ENCODE data around the gene GM2A. TPM values are rescaled to one million over a fixed set of nuclear protein-coding genes. Genes with fewer than 3 reads are reported as not detected.

Gene GM2A
- total and polyA plus RNA-seq, 3 donors from 2014 or later: 29.8 to 54.4 (median 38.0) TPM

DNA sequence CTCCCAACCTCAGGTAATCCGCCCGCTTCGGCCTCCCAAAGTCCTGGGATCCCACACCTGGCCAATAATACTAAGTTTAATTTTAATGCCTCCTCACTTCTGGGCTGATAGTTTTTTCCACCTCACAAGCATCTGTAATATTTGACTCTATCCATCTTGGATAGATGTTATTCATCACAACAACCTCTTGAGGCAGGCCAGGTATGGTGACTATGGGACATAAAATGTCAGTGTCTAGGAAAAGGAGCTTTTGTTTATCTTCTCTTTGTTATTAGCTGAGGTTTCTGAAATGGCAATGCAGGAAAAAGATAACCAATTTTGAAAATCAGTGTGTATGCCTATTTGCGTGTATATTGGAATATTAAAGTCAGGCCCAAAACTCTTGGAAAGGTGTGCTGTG is 27.9 kb upstream of the GM2A start:
- intact Hi-C loops (cut with DNase I; ENCODE audit: low total_unique reads): no loop called here
- peaks cover 5% of the 10 kb centered on the region for H3K4me1 ChIP-seq
- 91% methylated on average over 4 of the region's 4 CpGs for WGBS, 2 donors
- no peak for TF ChIP-seq POLR2A (IDR thresholded peaks at IDR 0.05)
- TF ChIP-seq CTCF (IDR thresholded peaks at IDR 0.05): no peak
- no peak overlapping the region for H3K27ac ChIP-seq
- H3K9me3 ChIP-seq: no peaks in the 10 kb centered on the region
- no peaks in the 10 kb centered on the region for H3K36me3 ChIP-seq (ENCODE audit: low read depth, missing control alignments)
- H3K4me3 ChIP-seq: no peak overlapping the region
- no peaks in the 10 kb centered on the region for H3K27me3 ChIP-seq
- DNase-seq: no peak

GRCh38 chr5:151225475-151225874 is 27.5 kb upstream of the GM2A start:
- no peak overlapping the region for H3K27ac ChIP-seq
- TF ChIP-seq POLR2A (IDR thresholded peaks at IDR 0.05) (no peak), CTCF (IDR thresholded peaks at IDR 0.05) (no peak)
- DNase-seq: no peak
- H3K9me3 ChIP-seq: no peaks in the 10 kb centered on the region
- intact Hi-C loops (cut with DNase I; ENCODE audit: low total_unique reads): no loop called here
- H3K27me3 ChIP-seq: no peaks in the 10 kb centered on the region
- no peak overlapping the region for H3K4me3 ChIP-seq
- no peaks in the 10 kb centered on the region for H3K36me3 ChIP-seq (ENCODE audit: low read depth, missing control alignments)
- peaks cover 5% of the 10 kb centered on the region for H3K4me1 ChIP-seq
- WGBS, 2 donors: 79 to 86% methylated on average over 5 of the region's 5 CpGs

GRCh38 chr5:151227918-151228447 is 25.0 kb upstream of the GM2A start:
- Histone ChIP-seq H3K27me3 (no peaks in the 10 kb centered on the region), H3K9me3 (no peaks in the 10 kb centered on the region), H3K4me1 (peaks cover 5% of the 10 kb centered on the region), H3K4me3 (no peak overlapping the region), H3K36me3 (ENCODE audit: low read depth, missing control alignments) (no peaks in the 10 kb centered on the region), H3K27ac (no peak overlapping the region)
- no peak for DNase-seq
- TF ChIP-seq POLR2A (IDR thresholded peaks at IDR 0.05) (no peak), CTCF (IDR thresholded peaks at IDR 0.05) (no peak)
- intact Hi-C loops (cut with DNase I; ENCODE audit: low total_unique reads): no loop called here
- WGBS, 2 donors: 75 to 84% methylated on average over 5 to 6 of the region's 6 CpGs

- no peaks in the 10 kb centered on the region for H3K27me3 ChIP-seq
- peaks cover 11% of the 10 kb centered on the region for H3K4me1 ChIP-seq
- no peak overlapping the region for H3K27ac ChIP-seq
- no peak for DNase-seq
- TF ChIP-seq POLR2A (IDR thresholded peaks at IDR 0.05) (no peak), CTCF (IDR thresholded peaks at IDR 0.05) (no peak)
- H3K9me3 ChIP-seq: no peaks in the 10 kb centered on the region
- H3K4me3 ChIP-seq: no peak overlapping the region
- 85 to 88% methylated on average over 2 of the region's 2 CpGs for WGBS, 2 donors
- H3K36me3 ChIP-seq (ENCODE audit: low read depth, missing control alignments): no peaks in the 10 kb centered on the region
- intact Hi-C loops (cut with DNase I; ENCODE audit: low total_unique reads): no loop called here
Observed at GRCh38 chr5:151228986-151229385, 24.0 kb upstream of the GM2A start.

GRCh38 chr5:151230048-151230680 is 22.8 kb upstream of the GM2A start:
- intact Hi-C loops (cut with DNase I; ENCODE audit: low total_unique reads): no loop called here
- no peak for DNase-seq
- no peaks in the 10 kb centered on the region for H3K27me3 ChIP-seq
- peaks cover 18% of the 10 kb centered on the region for H3K4me1 ChIP-seq
- TF ChIP-seq CTCF (IDR thresholded peaks at IDR 0.05): no peak
- TF ChIP-seq POLR2A (IDR thresholded peaks at IDR 0.05): no peak
- no peaks in the 10 kb centered on the region for H3K9me3 ChIP-seq
- 62 to 63% methylated on average over 6 of the region's 6 CpGs for WGBS, 2 donors
- H3K4me3 ChIP-seq: no peak overlapping the region
- H3K27ac ChIP-seq: no peak overlapping the region
- no peaks in the 10 kb centered on the region for H3K36me3 ChIP-seq (ENCODE audit: low read depth, missing control alignments)

Data from testis (tissue), 3 donors.